Measurements from ENCODE around the gene TMEM132A. TPM values are rescaled to one million over a fixed set of nuclear protein-coding genes. Genes with fewer than 3 reads are reported as not detected.

TMEM132A gene
- total RNA-seq, 4 donors from 2014 or later: 2.9 to 11.3 (median 6.7) TPM

DNA sequence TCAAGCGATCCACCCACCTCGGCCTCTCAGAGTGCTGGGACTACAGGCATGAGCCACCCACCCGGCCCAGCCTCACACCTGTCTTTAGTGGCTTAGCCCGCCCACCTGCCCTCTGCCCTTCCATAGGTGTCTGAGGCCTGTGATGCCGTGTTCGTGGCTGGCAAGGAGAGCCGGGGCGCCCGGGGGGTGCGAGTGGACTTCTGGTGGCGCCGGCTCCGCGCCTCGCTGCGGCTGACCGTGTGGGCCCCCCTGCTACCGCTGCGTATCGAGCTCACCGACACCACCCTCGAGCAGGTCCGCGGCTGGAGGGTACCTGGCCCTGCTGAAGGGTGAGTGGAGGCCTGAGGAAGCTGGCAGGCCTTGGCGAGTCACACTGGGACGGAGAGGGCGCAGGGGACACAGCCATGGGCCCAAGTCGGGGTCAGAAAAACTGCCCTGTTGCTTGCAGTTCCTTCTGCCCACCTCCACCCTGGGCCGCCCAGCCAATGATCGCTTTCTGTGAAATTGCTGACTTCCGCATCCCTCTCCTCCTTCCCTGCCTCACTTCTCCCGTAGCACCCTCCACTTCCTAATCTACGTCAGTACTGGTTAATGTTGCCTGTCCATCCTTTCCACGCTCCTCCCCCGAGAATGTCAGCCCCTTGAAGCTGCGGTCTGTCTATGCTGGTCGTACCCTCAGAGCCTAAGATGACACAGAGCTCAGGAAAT, 9.3 kb downstream of the TMEM132A start:
- no peak for ATAC-seq (ENCODE audit: low FRiP score)
- DNase-seq (ENCODE audit: low spot score): no peak
- no peak for TF ChIP-seq CTCF (IDR thresholded peaks at IDR 0.05)

DNA sequence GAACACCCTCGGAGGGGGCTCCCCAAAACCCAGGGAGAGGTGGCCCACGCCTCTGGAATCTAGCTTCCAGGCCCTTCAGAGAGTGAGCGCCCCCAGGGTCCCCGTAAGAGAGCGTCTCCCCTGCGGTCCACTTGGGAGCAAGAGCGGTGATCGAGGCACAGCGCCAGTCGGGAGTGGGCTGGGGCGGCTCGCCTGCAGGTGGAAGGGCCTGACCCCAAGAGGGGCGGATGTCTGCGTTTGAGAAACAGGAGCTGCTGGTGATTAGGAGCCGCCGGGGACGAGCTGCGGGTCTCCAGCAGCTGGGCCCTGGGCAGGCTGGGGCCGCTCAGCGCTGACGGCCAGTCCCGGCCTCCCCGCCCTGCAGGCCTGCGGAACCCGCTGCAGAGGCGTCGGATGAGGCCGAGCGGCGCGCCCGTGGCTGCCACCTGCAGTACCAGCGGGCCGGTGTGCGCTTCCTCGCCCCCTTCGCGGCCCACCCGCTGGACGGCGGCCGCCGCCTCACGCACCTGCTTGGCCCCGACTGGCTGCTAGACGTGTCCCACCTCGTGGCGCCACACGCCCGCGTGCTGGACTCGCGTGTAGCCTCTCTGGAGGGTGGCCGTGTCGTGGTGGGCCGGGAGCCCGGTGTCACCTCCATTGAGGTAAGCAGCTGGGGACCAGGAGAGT, 10.0 kb downstream of the TMEM132A start:
- TF ChIP-seq CTCF (IDR thresholded peaks at IDR 0.05): no peak
- no peak for ATAC-seq (ENCODE audit: low FRiP score)
- no peak for DNase-seq (ENCODE audit: low spot score)

- no peak for ATAC-seq (ENCODE audit: low FRiP score)
- TF ChIP-seq CTCF (IDR thresholded peaks at IDR 0.05): no peak
- DNase-seq (ENCODE audit: low spot score): no peak
These were observed 10.7 kb downstream of the TMEM132A start for GRCh38 chr11:60934790-60935605.

DNA sequence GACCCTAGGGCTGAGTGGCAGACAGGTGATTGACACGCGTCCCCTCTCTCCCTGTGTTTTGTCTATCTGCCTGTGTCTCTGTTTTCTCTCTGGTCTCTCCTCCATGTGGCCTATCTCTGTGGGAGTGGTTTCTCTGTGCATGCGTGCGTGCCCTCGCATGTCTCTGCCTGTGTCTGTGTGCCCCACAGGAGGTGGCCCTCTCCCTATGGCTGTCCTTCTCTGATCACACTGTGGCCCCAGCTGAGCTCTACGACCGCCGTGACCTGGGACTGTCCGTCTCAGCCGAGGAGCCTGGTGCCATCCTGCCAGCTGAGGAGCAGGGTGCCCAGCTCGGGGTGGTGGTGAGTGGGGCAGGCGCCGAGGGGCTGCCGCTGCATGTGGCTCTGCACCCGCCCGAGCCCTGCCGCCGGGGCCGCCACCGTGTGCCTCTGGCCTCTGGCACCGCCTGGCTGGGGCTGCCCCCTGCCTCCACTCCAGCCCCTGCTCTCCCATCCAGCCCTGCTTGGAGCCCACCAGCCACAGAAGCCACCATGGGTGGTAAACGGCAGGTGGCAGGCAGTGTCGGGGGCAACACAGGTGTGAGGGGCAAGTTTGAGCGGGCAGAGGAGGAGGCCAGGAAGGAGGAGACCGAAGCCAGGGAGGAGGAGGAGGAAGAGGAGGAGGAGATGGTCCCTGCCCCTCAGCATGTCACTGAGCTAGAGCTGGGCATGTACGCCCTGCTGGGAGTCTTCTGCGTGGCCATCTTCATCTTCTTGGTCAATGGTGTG, 11.6 kb downstream of the TMEM132A start:
- DNase-seq (ENCODE audit: low spot score): no peak
- ATAC-seq (ENCODE audit: low FRiP score): no peak
- no peak for TF ChIP-seq CTCF (IDR thresholded peaks at IDR 0.05)

- TF ChIP-seq CTCF (IDR thresholded peaks at IDR 0.05): no peak
These were observed 12.3 kb downstream of the TMEM132A start for GRCh38 chr11:60936467-60937143.

DNA sequence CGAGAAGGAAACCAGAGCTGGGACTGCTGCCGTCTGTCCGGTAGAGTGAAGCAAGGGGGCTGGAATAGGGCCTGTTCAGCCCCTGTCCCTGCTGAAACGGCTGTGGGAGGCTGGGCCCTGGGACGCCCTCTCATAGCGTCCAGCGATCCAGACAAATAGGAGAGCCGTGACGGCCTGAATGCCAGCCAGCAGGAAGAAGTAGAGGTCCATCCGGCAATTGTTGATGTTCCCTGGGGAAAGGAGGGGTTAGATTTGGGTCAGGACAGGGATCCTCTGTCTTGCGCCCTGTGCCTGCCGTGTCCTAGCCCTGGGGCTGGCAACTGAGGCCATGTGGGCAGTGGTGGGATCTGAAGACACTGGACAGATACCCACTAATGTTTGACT, 12.9 kb downstream of the TMEM132A start:
- no peak for ATAC-seq (ENCODE audit: low FRiP score)
- no peak for TF ChIP-seq CTCF (IDR thresholded peaks at IDR 0.05)

More at GRCh38 chr11:60936467-60937143, 12.3 kb downstream of the TMEM132A start:
- DNase-seq (ENCODE audit: low spot score) (no peak), ATAC-seq (ENCODE audit: low FRiP score) (no peak)

More for the DNA sequence above, 12.9 kb downstream of the TMEM132A start:
- DNase-seq (ENCODE audit: low spot score): no peak

Data from omental fat pad (tissue), 4 donors.